ENCODE results near the gene GADD45GIP1. TPM values are rescaled to one million over a fixed set of nuclear protein-coding genes. Genes with fewer than 3 reads are reported as not detected.

Gene GADD45GIP1
- total RNA-seq, 1 experiment from 2014 or later, result 29.1 TPM

GRCh38 chr19:12945479-12946091, 11.4 kb downstream of the GADD45GIP1 start, which contains the start of gene RAD23A:
Gene RAD23A (plus strand): TSS chr19:12945862. CDS start chr19:12945949, 87 bp downstream.
- CTCF ChIA-PET, result interaction anchor here (0.6 to 1.0 kb wide), 3 partner anchors 20 to 60 kb away, joined by 3 to 4 read pairs (median 4); no protein-coding TSS in a partner anchor
- H3K79me2 ChIP-seq (ENCODE audit: low read depth), result peaks cover 46% of the 10 kb centered on the region
- peak within 1 kb of the TSS; percentile 77 for H3K4me3 ChIP-seq
- TF ChIP-seq CTCF (conservative IDR thresholded peaks at IDR 0.05) (no peak), EZH2 (IDR thresholded peaks at IDR 0.05; ENCODE audit: low read depth) (no peak)
- peaks cover 23% of the 10 kb centered on the region for H3K4me1 ChIP-seq (replicated peaks; ENCODE audit: insufficient read depth)
- H3K4me2 ChIP-seq, result peak within 1 kb of the TSS; percentile 97
- POLR2A ChIA-PET (ENCODE audit: unreplicated experiment), result interaction anchor here (0.6 to 0.7 kb wide), 2 partner anchors 7 to 12 kb away, joined by 4 read pairs; partner anchors contain the start of gene CALR
- intact Hi-C loops (cut with micrococcal nuclease; ENCODE audit: unreplicated experiment), result no loop called here
- DNase-seq, result peak; percentile 92 to 96
- TSS peak; percentile 58 for BruUV-seq (replicated peaks)
- H3K36me3 ChIP-seq (ENCODE audit: low read depth), result peaks cover 49% of the 10 kb centered on the region
- H3K27ac ChIP-seq, result peak within 1 kb of the TSS; percentile 89
- no peaks in the 10 kb centered on the region for H3K9me3 ChIP-seq (ENCODE audit: insufficient read depth, low read depth)
- no peaks in the 10 kb centered on the region for H3K27me3 ChIP-seq (ENCODE audit: insufficient read depth, low read depth)
- no peaks in the 10 kb centered on the region for H3K9me2 ChIP-seq (ENCODE audit: insufficient read depth)
- peaks cover 92% of the 10 kb centered on the region for H3F3A ChIP-seq (ENCODE audit: insufficient read depth, low read depth)
- no peak within 1 kb of the TSS; the same call in 1 of the 2 replicates for H2AFZ ChIP-seq
- peaks cover 29% of the 10 kb centered on the region for H4K20me1 ChIP-seq (ENCODE audit: insufficient read depth)

- H3F3A ChIP-seq (ENCODE audit: insufficient read depth, low read depth), result peaks cover 90% of the 10 kb centered on the region
- no peak overlapping the region for H3K4me3 ChIP-seq
- no peaks in the 10 kb centered on the region for H3K9me3 ChIP-seq (ENCODE audit: insufficient read depth, low read depth)
- BruUV-seq (replicated peaks), result no TSS peak
- TF ChIP-seq EZH2 (IDR thresholded peaks at IDR 0.05; ENCODE audit: low read depth), result no peak
- no peak for TF ChIP-seq CTCF (conservative IDR thresholded peaks at IDR 0.05)
- H3K79me2 ChIP-seq (ENCODE audit: low read depth), result peaks cover 60% of the 10 kb centered on the region
- no peaks in the 10 kb centered on the region for H3K27me3 ChIP-seq (ENCODE audit: insufficient read depth, low read depth)
- peaks cover 52% of the 10 kb centered on the region for H3K36me3 ChIP-seq (ENCODE audit: low read depth)
- peaks cover 34% of the 10 kb centered on the region for H3K4me1 ChIP-seq (replicated peaks; ENCODE audit: insufficient read depth)
- H3K27ac ChIP-seq, result peak overlapping the region; percentile 89; the same call in 1 of the 2 replicates
- H3K4me2 ChIP-seq, result peak overlapping the region; percentile 39
- intact Hi-C loops (cut with micrococcal nuclease; ENCODE audit: unreplicated experiment), result no loop called here
- ChIA-PET CTCF (no interaction called here), POLR2A (ENCODE audit: unreplicated experiment) (no interaction called here)
- H2AFZ ChIP-seq, result no peak overlapping the region
- no peaks in the 10 kb centered on the region for H3K9me2 ChIP-seq (ENCODE audit: insufficient read depth)
- peaks cover 37% of the 10 kb centered on the region for H4K20me1 ChIP-seq (ENCODE audit: insufficient read depth)
- no peak for DNase-seq
Observed at GRCh38 chr19:12944104-12944674, 12.8 kb downstream of the GADD45GIP1 start.

- BruUV-seq (replicated peaks), result no TSS peak
Observed at GRCh38 chr19:12943437-12944044, 13.5 kb downstream of the GADD45GIP1 start.

More at GRCh38 chr19:12943437-12944044, 13.5 kb downstream of the GADD45GIP1 start:
- Histone ChIP-seq H3K27me3 (ENCODE audit: insufficient read depth, low read depth) (no peaks in the 10 kb centered on the region), H3K9me3 (ENCODE audit: insufficient read depth, low read depth) (no peaks in the 10 kb centered on the region), H3K27ac (no peak overlapping the region), H3K36me3 (ENCODE audit: low read depth) (peaks cover 49% of the 10 kb centered on the region), H3K4me2 (no peak overlapping the region), H3K79me2 (ENCODE audit: low read depth) (peaks cover 60% of the 10 kb centered on the region), H3K4me3 (no peak overlapping the region), H4K20me1 (ENCODE audit: insufficient read depth) (peaks cover 38% of the 10 kb centered on the region), H3K4me1 (replicated peaks; ENCODE audit: insufficient read depth) (peaks cover 34% of the 10 kb centered on the region), H3F3A (ENCODE audit: insufficient read depth, low read depth) (peaks cover 85% of the 10 kb centered on the region), H2AFZ (no peak overlapping the region), H3K9me2 (ENCODE audit: insufficient read depth) (no peaks in the 10 kb centered on the region)
- intact Hi-C loops (cut with micrococcal nuclease; ENCODE audit: unreplicated experiment), result no loop called here
- ChIA-PET CTCF (no interaction called here), POLR2A (ENCODE audit: unreplicated experiment) (no interaction called here)
- DNase-seq, result no peak
- no peak for TF ChIP-seq EZH2 (IDR thresholded peaks at IDR 0.05; ENCODE audit: low read depth)
- no peak for TF ChIP-seq CTCF (conservative IDR thresholded peaks at IDR 0.05)

All from PC-9 (cell line).